HG03045 (cell line): ENCODE data around the gene DOK6.

Experiments used
- ATAC-seq: cut with Tn5 transposase; IDR thresholded peaks from one replicate; pipeline ENCODE4 v1.9.1; 2021; ENCODE audit warnings: mild to moderate bottlenecking, moderate library complexity; ENCODE audit not compliant: unreplicated experiment

DOK6 gene

GRCh38 chr18:69734536-69734935, 333.8 kb downstream of the DOK6 start:
- no peak for ATAC-seq

- no peak for ATAC-seq
Observed at GRCh38 chr18:69736730-69737129, 336.0 kb downstream of the DOK6 start.

DNA sequence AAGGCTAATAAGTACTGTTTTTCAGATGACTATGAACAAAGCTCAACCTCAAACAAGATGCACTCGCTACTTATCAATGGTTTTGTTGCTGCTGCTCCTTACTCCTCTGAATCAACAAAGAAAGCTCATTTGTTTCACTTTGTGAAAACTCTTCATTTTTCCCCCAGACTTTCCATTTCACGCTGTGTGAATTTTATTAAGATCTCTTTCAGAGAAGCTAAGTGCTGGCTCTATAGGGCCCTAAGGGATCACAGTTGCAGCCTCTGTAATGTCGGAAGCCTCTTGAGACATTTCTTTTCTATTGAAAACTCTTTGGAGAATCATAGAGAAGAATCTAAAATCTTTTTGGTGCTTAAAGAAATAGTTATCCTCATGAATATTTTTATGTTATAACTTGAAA, 337.2 kb downstream of the DOK6 start:
- ATAC-seq: no peak

DNA sequence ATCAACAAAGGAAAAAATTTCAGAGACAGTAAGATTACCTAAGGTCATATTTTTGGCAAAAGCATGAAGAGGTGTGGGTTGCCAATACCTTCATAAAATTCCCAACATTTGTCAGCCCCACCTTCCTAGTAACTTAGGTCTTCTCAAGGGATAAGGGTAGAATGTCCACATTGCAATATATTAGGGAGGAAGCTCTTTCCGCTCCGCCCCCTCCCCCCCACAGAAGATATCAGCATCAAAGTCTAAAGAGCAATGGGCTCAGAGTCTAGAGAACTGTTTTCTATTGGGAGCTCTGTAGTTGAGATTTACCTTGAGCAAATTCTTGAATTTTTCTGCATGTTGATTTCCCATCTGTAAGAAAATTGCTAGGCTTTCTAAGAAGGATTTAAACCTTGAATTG, 346.7 kb downstream of the DOK6 start:
- ATAC-seq: no peak

GRCh38 chr18:69752737-69753380, 352.2 kb downstream of the DOK6 start:
- ATAC-seq: no peak

DNA sequence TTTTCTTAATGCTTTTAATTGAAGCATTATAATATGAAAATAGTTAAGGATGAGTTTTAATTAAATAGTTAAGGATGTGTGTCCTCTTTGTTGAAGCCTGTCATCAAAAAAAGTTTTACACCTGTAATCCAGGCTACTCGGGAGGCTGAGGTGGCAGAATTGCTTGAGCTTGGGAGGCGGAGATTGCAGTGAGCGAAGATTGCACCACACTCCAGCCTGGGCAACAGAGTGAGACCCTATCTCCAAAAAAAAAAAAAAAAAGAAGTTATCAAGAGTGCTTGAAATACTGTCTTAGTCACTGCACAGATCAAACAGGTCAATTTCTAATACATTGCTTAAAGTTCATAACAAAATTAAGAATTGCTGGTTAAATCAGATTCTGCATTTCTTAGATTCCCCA, 353.4 kb downstream of the DOK6 start:
- no peak for ATAC-seq

DNA sequence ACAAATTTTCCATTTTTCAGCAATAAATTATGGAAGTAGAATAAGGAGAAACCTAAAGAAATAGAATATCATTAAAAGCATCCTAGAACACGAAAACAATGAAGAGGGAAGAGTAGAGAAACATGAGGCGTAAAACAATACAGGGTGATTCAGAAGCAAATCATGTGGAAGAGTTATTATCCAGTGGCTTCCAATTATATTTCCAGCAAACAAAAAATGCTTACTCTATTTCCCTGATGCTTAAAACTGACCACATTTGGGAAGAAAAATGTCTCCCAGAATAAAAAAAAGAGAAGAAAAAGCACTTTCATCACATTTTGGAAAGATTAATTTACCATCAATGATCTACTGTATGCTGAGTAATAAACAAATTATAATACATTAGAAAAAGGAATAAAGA, 354.4 kb downstream of the DOK6 start:
- no peak for ATAC-seq

- no peak for ATAC-seq
Observed at GRCh38 chr18:69755856-69756496, 355.3 kb downstream of the DOK6 start.

DNA sequence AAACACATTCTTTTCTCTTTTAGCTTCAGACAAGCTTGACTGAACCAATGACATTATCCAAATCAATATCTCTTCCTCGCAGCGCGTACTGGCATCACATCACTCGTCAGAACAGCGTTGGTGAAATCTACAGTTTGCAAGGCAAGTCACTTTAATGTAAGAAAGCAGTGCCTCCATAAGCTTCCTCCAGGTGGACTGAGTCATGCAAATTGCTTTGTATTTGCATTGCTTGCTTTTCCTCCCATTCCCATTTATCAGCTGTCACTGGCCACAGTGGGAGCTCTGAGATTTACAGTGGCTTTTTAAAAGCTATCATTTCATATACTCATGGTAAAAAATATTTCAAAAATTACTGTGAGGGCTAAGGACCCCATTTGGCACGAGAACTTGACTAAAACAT, 357.0 kb downstream of the DOK6 start:
- ATAC-seq: no peak

DNA sequence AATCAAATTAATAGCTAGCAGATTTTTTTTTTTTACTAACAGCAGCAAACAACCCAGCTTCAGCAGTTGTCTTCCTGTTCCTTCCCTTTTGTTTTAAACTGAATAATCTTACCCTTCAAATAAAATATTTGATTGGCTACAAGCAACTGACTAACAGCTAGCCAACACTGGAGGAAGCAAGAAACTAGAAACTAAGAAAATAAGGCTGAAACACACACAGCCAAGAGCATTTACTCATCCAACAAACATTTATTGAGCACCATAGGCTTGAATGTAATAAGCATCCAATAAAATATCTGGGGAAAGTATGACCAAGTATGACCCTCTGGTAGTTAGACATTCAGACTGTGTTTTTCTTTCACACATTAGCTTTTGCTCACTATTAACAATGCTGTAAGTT, 357.8 kb downstream of the DOK6 start:
- no peak for ATAC-seq

DNA sequence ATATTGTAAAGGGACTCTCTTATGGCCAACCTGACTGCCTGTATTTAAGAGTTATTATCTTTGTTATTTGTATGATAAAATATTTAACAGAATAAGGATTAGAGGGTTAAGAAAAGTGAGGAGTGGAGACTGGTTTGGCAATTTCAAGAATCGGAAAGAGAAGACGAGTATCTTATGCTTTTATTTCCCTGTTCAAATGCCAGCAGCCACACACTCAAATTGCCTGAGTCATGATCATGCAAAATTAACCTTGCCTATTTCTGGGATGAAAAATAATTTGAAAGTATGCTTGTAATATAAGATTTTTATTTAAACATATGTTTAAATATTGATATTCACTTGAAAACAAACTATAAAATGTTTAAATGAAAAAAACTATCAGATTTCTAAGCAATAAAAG, 358.4 kb downstream of the DOK6 start:
- ATAC-seq: no peak

- no peak for ATAC-seq
Observed at GRCh38 chr18:69763002-69763401, 362.3 kb downstream of the DOK6 start.

- ATAC-seq: no peak
Observed at GRCh38 chr18:69763821-69764220, 363.1 kb downstream of the DOK6 start.

DNA sequence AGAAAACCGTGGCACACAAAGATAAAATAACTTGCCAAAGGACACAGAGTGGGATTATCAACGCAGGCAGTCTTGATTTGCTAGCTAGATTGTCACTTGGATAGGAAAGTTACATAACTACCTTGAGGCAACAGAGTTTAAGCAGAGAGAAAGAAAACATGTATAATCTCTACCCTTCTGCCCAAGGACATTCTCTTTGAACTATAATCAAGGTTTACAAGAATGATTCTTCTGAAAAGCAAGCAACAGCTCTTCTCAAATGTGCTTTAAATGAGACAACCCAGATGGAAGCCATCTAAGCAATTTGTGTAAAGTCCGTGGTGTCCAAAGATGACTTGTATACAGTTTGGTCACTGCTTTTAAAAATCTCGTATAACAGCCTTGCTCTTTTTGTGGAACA, 369.6 kb downstream of the DOK6 start:
- ATAC-seq: no peak

GRCh38 chr18:69774831-69775230, 374.1 kb downstream of the DOK6 start:
- ATAC-seq: no peak

DNA sequence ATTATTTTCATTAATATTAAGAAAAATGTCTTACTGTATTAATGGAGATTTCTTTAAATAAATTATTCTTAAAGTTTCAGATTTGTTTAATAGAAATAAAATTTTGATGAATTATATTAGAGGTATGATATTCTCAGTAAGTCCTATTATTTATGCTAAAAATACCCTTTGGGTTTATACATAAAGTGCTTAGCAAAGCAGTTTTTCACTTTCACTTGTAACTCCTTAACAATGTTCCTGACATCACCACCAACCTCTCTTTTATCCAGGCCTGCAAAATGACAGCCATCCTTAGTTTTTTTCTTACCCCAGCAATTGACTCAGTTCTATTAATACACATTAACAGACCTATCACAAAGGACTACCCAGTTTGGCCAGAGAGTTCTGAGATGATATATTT, 376.6 kb downstream of the DOK6 start:
- ATAC-seq: no peak

DNA sequence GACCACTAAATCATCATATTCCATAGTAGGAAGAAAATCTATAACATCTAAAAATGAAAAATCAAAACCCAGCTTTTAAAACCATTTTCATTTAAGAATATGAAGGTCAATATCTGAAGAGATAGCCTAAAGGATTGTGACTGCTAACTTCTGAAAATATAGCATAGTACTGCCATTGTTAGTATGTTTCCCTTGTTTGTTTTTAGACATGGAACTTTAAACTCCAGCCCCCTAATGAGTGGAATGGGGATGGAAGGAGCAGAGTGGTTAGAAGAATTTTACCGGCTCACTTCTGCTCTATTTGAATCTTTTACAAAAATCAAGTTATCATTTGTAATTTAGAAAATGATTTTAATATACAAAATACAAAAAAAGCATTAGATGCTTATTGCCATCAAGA, 378.0 kb downstream of the DOK6 start:
- no peak for ATAC-seq

DNA sequence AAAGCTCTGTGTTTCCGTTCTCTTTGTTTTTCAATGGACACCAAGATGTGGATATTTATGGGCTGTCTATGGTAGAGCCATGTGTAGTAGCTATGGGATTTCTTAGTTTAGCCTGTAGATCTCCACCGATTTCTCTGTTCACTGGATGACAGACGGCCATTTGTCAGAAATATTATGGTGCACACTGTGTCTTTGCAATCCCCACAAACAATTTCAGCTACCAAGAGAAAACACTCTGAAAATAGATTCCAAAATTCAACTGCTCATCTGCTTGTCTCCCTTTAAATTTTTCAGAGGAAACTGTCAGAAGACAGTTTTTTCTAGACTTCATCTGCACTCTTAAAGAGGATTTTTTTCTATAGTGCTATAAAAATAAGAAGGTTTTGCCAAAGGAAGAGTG, 380.2 kb downstream of the DOK6 start:
- ATAC-seq: no peak

DNA sequence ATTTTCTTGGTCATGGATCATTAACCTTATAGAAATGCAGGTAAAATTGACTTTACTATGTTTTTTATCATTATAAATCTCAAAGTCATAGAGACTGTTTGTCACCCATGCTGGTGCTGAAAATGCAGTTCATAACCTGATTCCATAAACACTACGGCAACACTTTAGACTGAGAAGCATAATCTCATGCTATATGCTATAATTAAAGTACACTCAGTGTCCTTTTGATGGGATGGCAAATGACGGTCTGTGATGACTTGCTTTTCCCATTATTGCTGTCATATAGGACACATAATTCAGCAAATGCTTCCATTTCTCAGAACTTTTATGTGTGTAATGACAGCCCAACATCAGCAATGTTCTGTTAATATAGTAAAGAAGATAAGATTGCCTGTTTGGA, 384.1 kb downstream of the DOK6 start:
- ATAC-seq: no peak

GRCh38 chr18:69785466-69785865, 384.8 kb downstream of the DOK6 start:
- ATAC-seq: no peak

DNA sequence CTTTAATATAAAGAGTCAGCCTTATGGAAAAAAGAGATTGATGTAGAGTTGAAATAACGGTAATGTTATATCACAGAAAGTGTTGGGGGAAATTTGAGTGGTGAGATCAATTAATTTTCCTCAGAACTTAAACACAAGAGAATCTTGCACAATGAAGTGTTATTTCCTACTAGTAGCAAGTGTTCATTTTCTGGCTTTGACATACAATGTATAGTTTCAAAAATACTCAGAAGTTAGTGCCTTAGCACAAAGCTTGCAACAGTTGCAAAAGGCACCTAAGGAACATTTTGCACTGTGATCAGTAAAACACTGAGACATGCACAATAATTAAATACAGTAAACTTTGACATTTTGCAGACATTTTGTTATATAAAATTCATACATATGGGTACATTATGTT, 385.7 kb downstream of the DOK6 start:
- no peak for ATAC-seq

DNA sequence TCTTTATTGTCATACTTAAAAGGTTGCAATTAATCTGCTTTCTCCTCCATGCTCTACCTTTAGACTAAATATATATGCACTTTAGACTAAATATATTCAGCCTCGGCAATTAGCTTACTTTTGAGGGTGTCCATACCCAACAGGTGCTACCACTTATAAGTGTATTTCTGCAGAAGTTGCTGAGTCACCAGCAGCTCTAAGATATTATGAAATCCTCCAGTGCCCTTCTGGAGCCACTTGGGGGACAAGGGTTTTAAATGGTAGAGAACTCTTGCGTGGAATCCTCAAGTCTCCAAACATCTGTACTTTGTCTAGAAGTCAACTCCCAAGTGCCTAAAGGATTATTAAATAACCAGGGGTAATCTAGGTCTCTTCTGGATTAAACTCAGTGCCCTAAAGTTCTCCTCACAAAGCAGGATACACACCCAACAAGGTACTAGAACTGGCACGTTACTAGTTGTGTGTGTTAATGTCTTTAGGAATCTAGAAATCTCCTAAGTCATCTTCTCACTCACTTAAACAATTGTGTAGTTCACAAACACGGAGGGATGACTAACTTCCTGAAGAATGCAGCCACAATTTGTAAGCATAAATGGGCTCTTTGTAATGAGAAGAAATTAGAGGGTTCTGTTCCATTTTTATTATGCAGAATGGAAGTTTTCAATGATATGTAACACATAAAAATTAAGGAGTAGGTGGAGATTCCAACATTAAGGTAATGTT, 387.3 kb downstream of the DOK6 start:
- no peak for ATAC-seq
